ELF-1 (cell line): ENCODE data around the gene KARS1.
A peak's percentile ranks its signal among the peaks of the same experiment; 100 is the strongest.

Experiments used
- DNase-seq: peaks from one replicate; pipeline ENCODE4 v3.0.0-alpha.2; 2016; ENCODE audit warnings: low read depth, low spot score

Gene KARS1

GRCh38 chr16:75647492-75648264, at the start of gene KARS1, which contains the start of gene TERF2IP:
TSS of gene KARS1 (minus strand) at chr16:75647665. CDS start at chr16:75647639, 26 bp downstream.
TSS of gene TERF2IP (plus strand) at chr16:75647773. CDS start at chr16:75647883, 110 bp downstream.
- peak; percentile 97 for DNase-seq

GRCh38 chr16:75695708-75696107, 48.2 kb upstream of the KARS1 start:
- no peak for DNase-seq

- DNase-seq = no peak
Observed at GRCh38 chr16:75687361-75687760, 39.9 kb upstream of the KARS1 start.

GRCh38 chr16:75682308-75682707, 34.8 kb upstream of the KARS1 start:
- DNase-seq = no peak

GRCh38 chr16:75679366-75679765, 31.9 kb upstream of the KARS1 start:
- DNase-seq = no peak

GRCh38 chr16:75676909-75677308, 29.4 kb upstream of the KARS1 start, which contains the start of gene CPHXL2:
TSS of gene CPHXL2 (minus strand) at chr16:75677009. CDS start at chr16:75676999, 10 bp downstream.
- no peak for DNase-seq

GRCh38 chr16:75667503-75667902, 20.0 kb upstream of the KARS1 start:
- DNase-seq = no peak

- DNase-seq = no peak
Observed at GRCh38 chr16:75660726-75661302, 13.3 kb upstream of the KARS1 start.

- no peak for DNase-seq
Observed at GRCh38 chr16:75660321-75660720, 12.9 kb upstream of the KARS1 start.

GRCh38 chr16:75658175-75658574, 10.7 kb upstream of the KARS1 start:
- DNase-seq = no peak

- no peak for DNase-seq
Observed at GRCh38 chr16:75653922-75654321, 6.5 kb upstream of the KARS1 start.

GRCh38 chr16:75648265-75649076, 1.0 kb upstream of the KARS1 start:
- peak; percentile 82 for DNase-seq

- no peak for DNase-seq
Observed at GRCh38 chr16:75647112-75647491, 363 bp downstream of the KARS1 start.

- DNase-seq = no peak
Observed at GRCh38 chr16:75644240-75645012, 3.0 kb downstream of the KARS1 start.

GRCh38 chr16:75640598-75640997, 6.9 kb downstream of the KARS1 start:
- DNase-seq = peak; percentile 49

GRCh38 chr16:75635036-75635435, 12.4 kb downstream of the KARS1 start:
- no peak for DNase-seq

GRCh38 chr16:75632857-75633256, 14.6 kb downstream of the KARS1 start:
- DNase-seq = no peak

GRCh38 chr16:75630052-75630451, 17.4 kb downstream of the KARS1 start:
- DNase-seq = no peak

GRCh38 chr16:75629132-75629531, 18.3 kb downstream of the KARS1 start:
- no peak for DNase-seq

- no peak for DNase-seq
Observed at GRCh38 chr16:75628351-75628750, 19.1 kb downstream of the KARS1 start.

GRCh38 chr16:75627851-75628250, 19.6 kb downstream of the KARS1 start:
- DNase-seq = no peak
